ENCODE measurements around the gene HBG2.

Gene HBG2

GRCh38 chr11:5229796-5230195 is 24.8 kb downstream of the HBG2 start:
- no peak for DNase-seq (ENCODE audit: extremely low spot score)
- TF ChIP-seq TARDBP (IDR thresholded peaks at IDR 0.05) (no peak), FOXM1 (IDR thresholded peaks at IDR 0.05; ENCODE audit: borderline replicate concordance) (no peak), ARNT (IDR thresholded peaks at IDR 0.05) (no peak), BHLHE40 (IDR thresholded peaks at IDR 0.05; ENCODE audit: borderline replicate concordance) (no peak), L3MBTL2 (conservative IDR thresholded peaks at IDR 0.05) (no peak), FOXA1 (IDR thresholded peaks at IDR 0.05) (no peak), FOXK2 (IDR thresholded peaks at IDR 0.05) (no peak), NFRKB (IDR thresholded peaks at IDR 0.05) (no peak), ZNF384 (IDR thresholded peaks at IDR 0.05) (no peak), SP1 (IDR thresholded peaks at IDR 0.05) (no peak), LEF1 (IDR thresholded peaks at IDR 0.05; ENCODE audit: borderline replicate concordance) (no peak), HDGF (IDR thresholded peaks at IDR 0.05; ENCODE audit: borderline replicate concordance) (no peak), SUZ12 (IDR thresholded peaks at IDR 0.05) (no peak), ELF4 (IDR thresholded peaks at IDR 0.05) (no peak), CTBP1 (IDR thresholded peaks at IDR 0.05; ENCODE audit: borderline replicate concordance) (no peak), PKNOX1 (IDR thresholded peaks at IDR 0.05) (no peak)
- CTCF ChIA-PET: no interaction called here
- POLR2A ChIA-PET: no interaction called here

- ChIA-PET POLR2A (no interaction called here), CTCF (no interaction called here)
- no peak for DNase-seq (ENCODE audit: extremely low spot score)
- TF ChIP-seq NFRKB (IDR thresholded peaks at IDR 0.05): no peak
Measured at GRCh38 chr11:5229356-5229755, 25.2 kb downstream of the HBG2 start.

- POLR2A ChIA-PET: no interaction called here
- no peak for TF ChIP-seq FOXK2 (IDR thresholded peaks at IDR 0.05)
- TF ChIP-seq BHLHE40 (IDR thresholded peaks at IDR 0.05; ENCODE audit: borderline replicate concordance): no peak
- no peak for TF ChIP-seq PKNOX1 (IDR thresholded peaks at IDR 0.05)
- TF ChIP-seq LEF1 (IDR thresholded peaks at IDR 0.05; ENCODE audit: borderline replicate concordance): no peak
- no peak for TF ChIP-seq ELF4 (IDR thresholded peaks at IDR 0.05)
- TF ChIP-seq ZNF384 (IDR thresholded peaks at IDR 0.05): no peak
- no peak for TF ChIP-seq CTBP1 (IDR thresholded peaks at IDR 0.05; ENCODE audit: borderline replicate concordance)
- no peak for TF ChIP-seq FOXM1 (IDR thresholded peaks at IDR 0.05; ENCODE audit: borderline replicate concordance)
- TF ChIP-seq TARDBP (IDR thresholded peaks at IDR 0.05): no peak
- TF ChIP-seq ARNT (IDR thresholded peaks at IDR 0.05): no peak
- TF ChIP-seq SP1 (IDR thresholded peaks at IDR 0.05): no peak
- no peak for TF ChIP-seq L3MBTL2 (conservative IDR thresholded peaks at IDR 0.05)
- no peak for TF ChIP-seq HDGF (IDR thresholded peaks at IDR 0.05; ENCODE audit: borderline replicate concordance)
- no peak for TF ChIP-seq NFRKB (IDR thresholded peaks at IDR 0.05)
- TF ChIP-seq FOXA1 (IDR thresholded peaks at IDR 0.05): no peak
- TF ChIP-seq SUZ12 (IDR thresholded peaks at IDR 0.05): no peak
- no peak for DNase-seq (ENCODE audit: extremely low spot score)
- CTCF ChIA-PET: no interaction called here
Measured at GRCh38 chr11:5228124-5228523, 26.5 kb downstream of the HBG2 start.

DNA sequence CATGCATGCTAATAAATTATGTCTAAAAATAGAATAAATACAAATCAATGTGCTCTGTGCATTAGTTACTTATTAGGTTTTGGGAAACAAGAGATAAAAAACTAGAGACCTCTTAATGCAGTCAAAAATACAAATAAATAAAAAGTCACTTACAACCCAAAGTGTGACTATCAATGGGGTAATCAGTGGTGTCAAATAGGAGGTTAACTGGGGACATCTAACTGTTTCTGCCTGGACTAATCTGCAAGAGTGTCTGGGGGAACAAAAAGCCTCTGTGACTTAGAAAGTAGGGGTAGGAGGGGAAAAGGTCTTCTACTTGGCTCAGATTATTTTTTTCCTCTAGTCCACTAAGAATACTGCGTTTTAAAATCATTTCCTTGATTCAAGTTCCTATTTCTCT is 26.9 kb downstream of the HBG2 start:
- TF ChIP-seq FOXM1 (IDR thresholded peaks at IDR 0.05; ENCODE audit: borderline replicate concordance) (no peak), PKNOX1 (IDR thresholded peaks at IDR 0.05) (no peak), CTBP1 (IDR thresholded peaks at IDR 0.05; ENCODE audit: borderline replicate concordance) (no peak), HDGF (IDR thresholded peaks at IDR 0.05; ENCODE audit: borderline replicate concordance) (no peak), LEF1 (IDR thresholded peaks at IDR 0.05; ENCODE audit: borderline replicate concordance) (no peak)
- CTCF ChIA-PET: no interaction called here
- DNase-seq (ENCODE audit: extremely low spot score): no peak
- POLR2A ChIA-PET: no interaction called here

GRCh38 chr11:5226732-5227310 is 27.8 kb downstream of the HBG2 start, which contains the start of gene HBB:
Gene HBB, minus strand, starts transcription at chr11:5227071. Its CDS starts 50 bp downstream, at chr11:5227021.
- TF ChIP-seq LEF1 (IDR thresholded peaks at IDR 0.05; ENCODE audit: borderline replicate concordance): no peak
- TF ChIP-seq SP1 (IDR thresholded peaks at IDR 0.05): no peak
- TF ChIP-seq FOXA1 (IDR thresholded peaks at IDR 0.05): no peak
- no peak for TF ChIP-seq CTBP1 (IDR thresholded peaks at IDR 0.05; ENCODE audit: borderline replicate concordance)
- no peak for TF ChIP-seq TARDBP (IDR thresholded peaks at IDR 0.05)
- TF ChIP-seq SUZ12 (IDR thresholded peaks at IDR 0.05): no peak
- no peak for TF ChIP-seq ZNF384 (IDR thresholded peaks at IDR 0.05)
- TF ChIP-seq FOXK2 (IDR thresholded peaks at IDR 0.05): no peak
- no peak for TF ChIP-seq NFRKB (IDR thresholded peaks at IDR 0.05)
- no peak for TF ChIP-seq PKNOX1 (IDR thresholded peaks at IDR 0.05)
- no peak for TF ChIP-seq BHLHE40 (IDR thresholded peaks at IDR 0.05; ENCODE audit: borderline replicate concordance)
- no peak for TF ChIP-seq L3MBTL2 (conservative IDR thresholded peaks at IDR 0.05)
- no peak for TF ChIP-seq ELF4 (IDR thresholded peaks at IDR 0.05)
- no peak for TF ChIP-seq ARNT (IDR thresholded peaks at IDR 0.05)
- no peak for TF ChIP-seq FOXM1 (IDR thresholded peaks at IDR 0.05; ENCODE audit: borderline replicate concordance)
- TF ChIP-seq HDGF (IDR thresholded peaks at IDR 0.05; ENCODE audit: borderline replicate concordance): no peak
- no peak for DNase-seq (ENCODE audit: extremely low spot score)
- POLR2A ChIA-PET: no interaction called here
- CTCF ChIA-PET: no interaction called here

DNA sequence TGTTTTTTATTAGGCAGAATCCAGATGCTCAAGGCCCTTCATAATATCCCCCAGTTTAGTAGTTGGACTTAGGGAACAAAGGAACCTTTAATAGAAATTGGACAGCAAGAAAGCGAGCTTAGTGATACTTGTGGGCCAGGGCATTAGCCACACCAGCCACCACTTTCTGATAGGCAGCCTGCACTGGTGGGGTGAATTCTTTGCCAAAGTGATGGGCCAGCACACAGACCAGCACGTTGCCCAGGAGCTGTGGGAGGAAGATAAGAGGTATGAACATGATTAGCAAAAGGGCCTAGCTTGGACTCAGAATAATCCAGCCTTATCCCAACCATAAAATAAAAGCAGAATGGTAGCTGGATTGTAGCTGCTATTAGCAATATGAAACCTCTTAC is 29.1 kb downstream of the HBG2 start:
- no peak for TF ChIP-seq BHLHE40 (IDR thresholded peaks at IDR 0.05; ENCODE audit: borderline replicate concordance)
- CTCF ChIA-PET: no interaction called here
- DNase-seq (ENCODE audit: extremely low spot score): no peak
- POLR2A ChIA-PET: no interaction called here
